ENCODE measurements around the gene MPND.
"Not testable (repeated sequence)": the region's sequence is repeated elsewhere in the genome, so short reads cannot be mapped to it uniquely, and the experiment has no call there.

The MPND gene

DNA sequence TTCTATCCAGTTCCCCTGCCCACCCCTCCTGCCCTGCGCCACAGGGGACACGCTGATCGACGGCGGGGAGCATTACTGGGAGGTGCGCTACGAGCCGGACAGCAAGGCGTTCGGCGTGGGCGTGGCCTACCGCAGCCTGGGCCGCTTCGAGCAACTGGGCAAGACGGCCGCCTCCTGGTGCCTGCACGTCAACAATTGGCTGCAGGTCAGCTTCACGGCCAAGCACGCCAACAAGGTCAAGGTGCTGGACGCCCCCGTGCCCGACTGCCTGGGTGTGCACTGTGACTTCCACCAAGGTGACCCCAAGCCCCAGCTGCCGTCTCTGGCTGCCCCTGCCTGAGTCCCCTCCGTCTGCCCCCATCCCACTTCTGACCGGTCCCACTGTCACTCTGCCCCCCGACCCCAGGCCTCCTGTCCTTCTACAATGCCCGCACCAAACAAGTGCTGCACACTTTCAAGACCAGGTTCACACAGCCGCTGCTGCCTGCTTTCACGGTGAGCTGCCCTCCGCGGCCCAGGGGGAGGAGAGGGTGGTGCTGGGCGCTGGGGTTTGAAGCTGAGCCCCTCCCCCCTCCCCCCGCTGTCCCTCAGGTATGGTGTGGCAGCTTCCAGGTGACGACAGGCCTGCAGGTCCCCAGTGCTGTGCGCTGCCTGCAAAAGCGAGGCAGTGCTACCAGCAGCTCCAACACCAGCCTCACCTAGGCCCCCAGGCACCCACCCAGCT is 20.3 kb upstream of the MPND start:
- DNase-seq = no peak

DNA sequence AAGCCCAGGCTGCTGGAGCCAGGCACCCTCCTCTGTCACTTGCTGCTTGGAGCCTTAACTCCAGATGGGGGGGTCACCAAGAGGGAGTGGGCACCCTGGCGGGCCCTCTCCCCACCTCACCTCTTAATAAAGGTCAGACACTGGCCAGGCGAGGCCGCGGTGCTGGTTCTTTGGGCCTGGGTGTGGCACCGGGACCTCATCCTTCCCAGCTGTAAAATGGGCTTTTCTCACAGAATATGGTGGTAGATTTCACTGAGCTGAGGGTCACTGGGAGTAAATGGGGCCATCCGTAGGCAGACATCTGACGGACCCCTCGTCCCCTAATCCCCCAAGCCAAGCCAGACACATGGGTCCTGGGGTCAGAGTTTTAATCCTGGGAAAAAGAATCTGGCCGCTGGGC is 19.7 kb upstream of the MPND start:
- no peak for DNase-seq

DNA sequence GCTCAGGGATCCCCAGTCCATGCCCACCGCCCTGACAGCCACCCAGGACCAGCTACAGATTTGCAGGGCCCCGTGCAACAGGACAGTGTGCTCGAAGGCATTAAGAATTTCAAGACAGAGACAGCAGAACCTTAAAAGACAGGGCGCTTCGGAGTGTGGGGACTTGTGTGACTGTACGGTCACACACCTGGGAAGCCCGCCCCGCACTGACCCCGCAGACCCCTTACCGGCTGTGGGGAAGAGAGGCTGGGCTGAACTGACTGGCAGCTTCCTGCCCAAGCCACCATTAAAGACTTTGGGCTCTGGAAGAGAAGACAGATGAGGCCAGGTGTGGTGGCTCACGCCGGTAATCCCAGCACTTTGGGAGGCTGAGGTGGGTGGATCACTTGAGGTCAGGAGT is 19.1 kb upstream of the MPND start:
- DNase-seq = no peak

DNA sequence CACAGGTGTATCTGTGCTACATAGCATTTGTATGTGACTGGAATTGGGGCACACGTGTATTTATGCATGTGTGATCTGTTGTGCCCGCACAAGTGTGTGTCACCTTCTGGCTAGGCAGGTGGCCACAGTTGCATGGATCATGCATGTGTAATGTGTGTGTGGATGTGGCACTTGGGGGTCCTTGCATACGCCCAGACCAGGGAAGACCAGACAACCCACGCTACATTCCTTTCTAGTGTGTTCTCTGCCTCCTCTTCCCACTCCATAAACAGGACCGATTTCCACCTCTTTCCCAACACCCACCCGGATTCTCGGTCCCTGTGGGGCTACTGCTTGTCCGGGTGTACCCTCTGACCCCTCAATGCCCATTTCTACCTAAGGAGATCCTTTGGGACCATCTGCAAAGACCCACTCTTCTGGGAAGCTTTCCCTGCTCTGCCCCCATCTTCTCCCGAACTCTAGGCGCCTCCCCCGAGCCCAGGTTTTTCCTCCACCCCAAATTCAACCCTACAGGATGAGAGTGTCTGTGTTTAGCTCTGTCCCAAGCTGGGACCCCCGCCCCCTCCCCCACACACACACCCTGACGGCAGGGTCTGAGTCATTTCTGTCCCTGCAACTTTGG is 17.0 kb upstream of the MPND start:
- DNase-seq = no peak

DNA sequence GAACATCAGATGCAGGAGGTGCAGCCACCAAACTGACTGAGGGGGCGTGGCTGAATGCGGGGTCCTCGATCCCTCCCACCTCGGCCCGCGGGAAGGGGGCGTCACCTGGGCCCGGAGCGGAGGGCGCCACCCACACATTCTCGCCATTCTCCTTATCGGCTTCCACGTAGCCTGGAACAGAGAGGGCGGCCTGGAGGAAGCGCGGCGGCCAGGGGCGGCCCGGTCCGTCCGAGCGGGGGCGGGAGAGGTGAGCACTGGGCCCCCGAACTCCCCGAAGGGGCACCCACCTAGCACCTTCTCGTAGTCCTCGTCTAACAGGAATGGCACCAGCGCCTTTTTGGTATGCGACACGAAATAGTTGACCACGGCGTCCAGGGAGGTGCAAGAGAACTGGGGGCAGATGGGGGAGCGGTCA is 16.5 kb upstream of the MPND start:
- DNase-seq = no peak

DNA sequence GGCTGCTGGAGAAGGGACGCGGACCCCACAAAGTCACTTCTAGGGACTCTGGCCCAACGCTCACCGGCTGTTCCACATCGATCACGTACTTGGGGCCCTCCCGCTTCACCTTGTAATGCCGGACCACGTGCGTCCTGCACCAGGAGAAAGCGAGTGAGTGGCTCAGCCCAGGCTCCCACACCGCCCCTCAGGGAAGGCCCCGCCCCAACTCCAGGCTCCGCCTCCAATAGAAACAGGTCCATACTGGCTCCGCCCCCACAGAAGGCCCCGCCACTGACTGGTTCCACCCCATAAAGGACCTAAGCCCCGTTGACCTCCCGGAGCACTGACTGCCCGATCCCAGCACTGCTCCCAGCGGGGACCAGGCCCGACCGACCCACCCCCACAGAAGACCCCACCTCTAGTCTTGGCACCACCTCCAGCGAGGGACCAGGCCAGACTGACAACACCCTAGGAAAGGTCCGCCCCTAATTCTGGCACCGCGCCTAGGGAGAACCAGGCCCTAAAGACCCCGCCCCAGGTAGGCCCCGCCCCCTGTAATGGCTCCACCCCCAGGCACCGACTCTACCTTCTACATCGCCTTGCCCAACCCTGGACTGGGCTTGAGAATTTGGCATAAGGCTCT is 16.0 kb upstream of the MPND start:
- no peak for DNase-seq

DNA sequence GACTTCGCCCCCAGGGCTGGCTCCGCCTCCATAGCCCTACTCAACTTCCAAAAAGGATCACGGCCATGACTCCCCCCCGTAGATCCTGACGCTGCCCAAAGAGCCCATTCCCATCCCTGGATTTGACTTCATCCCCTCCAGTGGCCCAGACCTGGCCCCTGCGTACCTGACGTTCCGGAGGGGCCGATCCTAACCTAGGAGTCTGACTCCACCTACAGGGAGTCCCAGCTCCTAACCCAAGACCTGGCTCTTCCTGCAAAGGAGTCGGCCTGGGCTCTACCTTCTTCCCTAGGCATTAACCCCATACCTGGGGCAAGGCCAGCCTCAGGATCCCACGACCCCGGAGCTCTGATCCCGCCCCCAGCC is 15.5 kb upstream of the MPND start:
- DNase-seq = no peak

DNA sequence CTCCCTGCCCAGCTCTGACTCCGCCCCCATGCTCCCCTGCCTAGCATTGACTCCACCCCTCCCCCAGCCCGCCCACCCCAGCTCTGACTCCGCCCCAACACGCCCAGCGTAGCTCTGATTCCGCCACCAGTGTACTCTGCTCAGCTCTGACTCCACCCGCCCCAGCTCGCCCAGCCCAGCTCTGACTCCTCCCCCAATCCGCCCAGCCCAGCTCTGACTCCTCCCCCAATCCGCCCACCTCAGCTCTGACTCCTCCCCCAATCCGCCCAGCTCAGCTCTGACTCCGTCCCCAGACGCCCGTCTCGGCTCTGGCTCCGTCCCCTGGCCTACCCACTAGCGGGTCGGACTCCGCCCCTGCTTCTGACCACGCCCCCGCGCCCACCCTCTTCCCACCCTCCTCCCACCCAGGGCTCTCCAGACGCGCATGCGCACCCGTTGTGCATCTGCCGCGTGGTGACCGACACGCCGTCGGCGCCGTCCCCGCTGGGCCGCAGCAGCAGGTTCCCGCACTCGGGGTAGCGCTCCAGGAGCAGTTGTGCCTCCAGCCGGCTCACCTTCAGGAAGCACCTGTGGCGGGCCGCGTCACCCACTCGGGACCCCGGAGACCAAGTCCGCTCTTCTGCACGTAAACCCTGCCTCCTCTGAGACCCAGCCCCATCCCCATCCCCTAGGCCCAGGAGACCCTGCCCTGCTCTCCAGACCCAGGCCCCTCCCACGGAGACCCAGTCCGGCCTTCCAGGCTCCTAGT is 14.9 kb upstream of the MPND start:
- DNase-seq = peak; percentile 62

DNA sequence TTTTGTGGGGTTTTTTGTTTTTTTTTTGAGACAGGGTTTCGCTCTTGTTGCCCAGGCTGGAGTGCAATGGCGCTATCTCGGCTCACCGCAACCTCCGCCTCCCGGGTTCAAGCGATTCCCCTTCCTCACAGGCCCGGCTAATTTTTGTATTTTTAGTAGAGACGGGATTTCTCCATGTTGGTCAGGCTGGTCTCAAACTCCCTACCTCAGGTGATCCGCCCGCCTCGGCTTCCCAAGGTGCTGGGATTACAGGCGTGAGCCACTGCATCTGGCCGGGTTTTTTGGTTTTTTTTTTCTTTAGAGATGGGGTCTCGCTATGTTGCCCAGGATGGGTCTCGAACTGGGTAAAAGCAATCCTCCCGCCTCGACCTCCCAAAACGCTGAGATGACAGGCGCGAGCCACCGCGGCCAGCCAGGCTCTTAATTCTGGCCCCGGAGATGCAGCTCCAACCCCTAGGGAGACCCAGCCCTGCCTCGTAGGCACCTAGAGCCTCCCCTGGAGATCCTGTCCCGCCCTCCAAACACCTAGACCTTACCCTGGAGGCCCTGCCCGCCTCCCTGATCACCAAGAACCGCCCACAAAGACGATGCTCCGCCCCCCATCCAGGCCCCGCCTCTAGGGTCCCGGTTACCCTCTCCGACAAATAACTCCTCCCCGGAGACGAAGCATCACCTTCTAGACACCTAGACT is 14.2 kb upstream of the MPND start:
- not testable (repeated sequence) for DNase-seq

DNA sequence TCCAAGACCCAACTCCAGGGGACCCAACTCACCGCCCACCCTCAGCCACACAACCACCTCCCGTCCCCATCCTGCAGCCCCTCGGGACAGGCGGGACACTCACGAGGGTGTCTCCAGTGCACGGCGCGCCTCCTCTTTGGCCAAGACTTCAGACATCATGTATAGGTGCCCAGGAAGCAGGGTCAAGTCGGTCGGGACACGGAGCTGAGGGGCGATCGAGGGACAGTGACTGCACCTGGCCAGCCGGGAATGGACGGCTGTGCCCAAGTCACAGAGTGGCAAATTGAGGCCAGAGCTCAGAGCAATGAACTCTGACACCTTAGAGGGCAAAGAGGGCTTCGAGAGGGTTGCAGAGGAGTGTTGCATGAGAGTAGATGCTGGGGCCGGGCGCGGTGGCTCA is 13.5 kb upstream of the MPND start:
- DNase-seq = no peak

DNA sequence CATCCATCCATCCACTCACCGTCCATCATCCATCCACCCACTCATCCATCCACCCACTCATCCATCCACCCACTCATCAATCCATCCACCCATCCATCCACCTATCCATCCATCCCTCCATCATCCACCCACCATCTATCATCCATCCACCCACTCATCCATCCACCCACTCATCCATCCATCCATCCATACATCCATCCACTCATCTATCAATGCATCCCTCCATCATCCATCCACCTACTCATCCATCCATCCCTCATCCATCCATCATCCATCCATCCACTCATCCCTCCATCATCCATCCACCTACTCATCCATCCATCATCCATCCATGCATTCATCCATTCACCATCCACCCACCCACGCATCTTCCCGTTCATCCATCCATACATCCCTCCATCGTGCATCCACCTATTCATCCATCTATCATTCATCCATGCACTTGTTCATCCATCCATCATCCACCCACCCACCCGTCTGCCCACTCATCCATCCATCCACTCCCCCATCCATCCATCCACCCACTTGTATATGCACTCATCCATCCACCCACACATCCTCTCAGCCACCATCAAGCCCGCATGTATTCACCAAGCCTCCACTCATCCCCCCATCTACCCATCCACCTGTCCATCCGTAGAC is 8.3 kb upstream of the MPND start:
- no peak for DNase-seq

DNA sequence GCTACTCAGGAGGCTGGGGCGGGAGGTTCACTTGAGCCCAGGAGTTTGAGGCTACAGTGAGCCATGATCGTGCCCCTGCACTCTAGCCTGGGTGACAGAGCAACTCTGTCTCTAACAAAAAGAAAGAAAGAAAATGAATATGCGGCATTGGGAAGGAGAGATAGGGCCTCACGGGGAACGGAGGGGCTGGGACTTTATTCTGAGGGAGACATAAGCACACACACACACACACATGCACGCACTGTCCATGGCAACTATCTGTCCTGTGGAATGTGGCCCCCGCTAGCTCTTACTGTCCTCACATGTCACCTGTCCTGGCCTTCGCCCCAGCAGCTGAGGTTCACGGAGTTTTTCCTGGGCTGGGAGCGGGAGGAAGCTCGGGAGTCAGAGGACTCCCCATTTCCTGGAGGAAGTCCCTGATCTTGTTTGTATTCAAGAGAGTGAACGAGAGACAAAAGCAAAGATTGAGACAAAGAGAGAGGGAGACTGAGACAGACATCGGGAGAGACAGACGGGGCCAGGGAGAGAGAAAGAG is 5.4 kb upstream of the MPND start:
- DNase-seq = peak; percentile 23

DNA sequence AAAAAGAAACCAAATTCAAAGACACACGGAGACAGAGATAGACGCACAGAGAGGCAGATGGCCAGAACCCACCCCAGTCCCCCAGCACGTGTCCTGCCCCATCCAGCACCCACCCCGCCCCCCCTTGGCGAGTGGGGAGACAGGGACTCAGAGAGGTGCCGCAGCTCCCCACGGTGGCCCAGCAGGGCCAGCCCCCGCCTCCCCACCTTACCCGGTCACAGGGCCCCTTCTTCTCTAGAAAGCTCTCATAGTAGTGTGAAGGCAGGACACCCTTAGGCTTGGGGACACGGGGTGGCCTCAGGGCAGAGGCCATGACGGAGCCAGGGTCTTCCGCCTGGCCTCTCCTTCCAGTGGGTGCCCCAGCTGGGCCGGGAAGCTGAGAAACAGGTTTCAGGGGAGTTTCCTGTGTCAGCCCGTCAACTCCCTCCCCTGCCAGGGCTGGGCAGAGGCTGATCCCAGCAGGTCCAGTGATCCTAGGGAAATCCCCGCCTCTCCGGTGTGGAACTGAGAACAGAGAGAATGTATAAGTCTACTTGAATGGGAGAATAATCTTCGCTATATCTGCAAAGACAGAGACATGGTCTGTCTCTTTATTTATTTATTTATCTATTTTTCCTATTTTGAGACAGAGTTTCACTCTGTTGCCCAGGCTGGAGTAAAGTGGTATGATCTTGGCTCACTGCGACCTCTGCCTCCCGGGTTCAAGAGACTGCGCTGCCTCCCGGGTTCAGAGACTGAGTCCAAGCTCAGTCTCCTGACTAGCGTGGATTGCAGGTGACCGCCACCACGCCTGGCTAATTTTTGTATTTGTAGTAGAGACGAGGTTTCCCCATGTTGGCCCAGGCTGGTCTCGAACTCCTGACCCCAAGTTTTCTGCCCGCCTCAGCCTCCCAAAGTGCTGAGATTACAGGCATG is 4.7 kb upstream of the MPND start, which contains the start of gene STAP2:
Gene STAP2 (minus strand): TSS at position 387 of the 915 bp plus-strand sequence. CDS start 74 bp downstream, at position 313.
- peak; percentile 54 for DNase-seq

DNA sequence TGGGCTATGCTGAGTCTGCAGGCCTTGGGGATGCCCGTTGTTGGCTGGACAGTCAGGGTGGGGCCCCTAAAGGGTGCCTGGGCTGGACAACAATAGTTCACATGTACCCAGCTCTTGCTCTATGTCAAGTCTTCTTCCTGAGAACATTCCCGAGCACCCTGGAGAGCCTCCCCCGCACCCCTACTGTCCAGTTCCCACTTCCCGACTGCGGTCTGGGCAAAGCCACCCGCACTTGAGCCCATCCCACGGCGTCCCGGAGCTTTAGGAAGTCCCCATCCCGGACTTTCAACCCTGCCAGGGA is 1.1 kb upstream of the MPND start:
- DNase-seq = no peak

DNA sequence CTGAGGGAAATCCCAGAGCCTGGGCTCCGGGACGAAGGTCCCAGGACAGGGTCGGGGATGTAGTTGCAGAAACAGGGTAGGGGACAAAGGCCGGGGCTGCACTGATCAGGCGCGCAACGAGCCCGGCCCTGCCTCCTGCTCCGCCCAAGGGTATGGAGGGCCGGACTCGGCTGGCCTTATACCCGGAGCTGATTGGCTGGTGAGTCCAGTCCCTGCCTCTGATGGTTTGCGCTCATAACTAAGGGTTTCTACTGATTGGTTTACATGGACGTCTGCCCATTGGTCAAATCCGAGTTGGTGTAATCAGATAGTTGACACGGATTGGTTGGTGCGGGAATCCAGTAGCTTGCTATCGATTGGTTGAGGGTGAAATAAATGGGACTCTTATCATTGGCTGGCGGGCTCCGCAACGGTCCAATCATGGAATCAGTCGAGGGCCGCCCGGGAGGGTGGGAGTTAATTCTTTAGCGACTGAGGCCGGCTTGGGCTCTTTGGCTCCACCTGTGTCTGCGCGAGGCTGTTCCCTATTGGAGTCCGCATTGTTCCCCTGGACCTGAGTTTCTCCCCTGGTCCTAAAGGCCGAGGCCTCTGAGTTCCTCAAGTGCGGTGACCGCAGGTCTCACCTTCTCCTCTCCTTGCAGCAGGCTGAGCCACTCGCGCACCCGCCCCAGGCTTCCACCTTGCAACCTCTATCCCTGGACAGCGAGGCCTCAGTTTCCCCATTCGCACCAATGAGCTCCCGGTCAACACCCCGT is 570 bp upstream of the MPND start:
- peak; percentile 100 for DNase-seq

DNA sequence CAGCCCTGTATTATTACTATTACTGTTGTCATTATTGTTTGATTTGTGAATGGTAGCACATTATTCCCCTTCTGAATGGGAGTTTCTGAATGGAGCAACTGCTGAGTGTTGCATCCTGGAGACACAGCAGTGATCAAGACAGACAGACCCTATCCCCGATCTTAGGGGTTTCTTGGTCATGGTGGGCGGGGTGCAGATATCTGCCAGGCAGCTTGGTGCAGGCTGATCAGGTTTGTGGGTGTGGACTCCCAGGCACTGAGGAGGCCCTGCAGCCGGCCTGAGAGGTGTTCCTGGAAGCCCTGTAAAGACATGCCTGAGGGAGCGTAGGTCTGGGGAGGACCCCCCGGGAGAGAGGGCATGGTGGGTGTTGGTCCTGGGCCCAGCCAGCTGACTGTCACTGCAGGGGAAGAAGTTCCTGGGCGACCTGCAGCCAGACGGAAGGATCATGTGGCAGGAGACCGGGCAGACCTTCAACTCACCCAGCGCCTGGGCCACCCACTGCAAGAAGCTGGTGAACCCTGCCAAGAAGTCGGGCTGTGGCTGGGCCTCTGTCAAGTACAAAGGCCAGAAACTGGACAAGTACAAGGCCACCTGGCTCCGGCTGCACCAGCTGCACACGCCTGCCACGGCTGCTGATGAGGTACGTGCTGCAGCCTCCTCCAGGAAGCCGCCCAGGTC is 2.1 kb downstream of the MPND start:
- DNase-seq = no peak

DNA sequence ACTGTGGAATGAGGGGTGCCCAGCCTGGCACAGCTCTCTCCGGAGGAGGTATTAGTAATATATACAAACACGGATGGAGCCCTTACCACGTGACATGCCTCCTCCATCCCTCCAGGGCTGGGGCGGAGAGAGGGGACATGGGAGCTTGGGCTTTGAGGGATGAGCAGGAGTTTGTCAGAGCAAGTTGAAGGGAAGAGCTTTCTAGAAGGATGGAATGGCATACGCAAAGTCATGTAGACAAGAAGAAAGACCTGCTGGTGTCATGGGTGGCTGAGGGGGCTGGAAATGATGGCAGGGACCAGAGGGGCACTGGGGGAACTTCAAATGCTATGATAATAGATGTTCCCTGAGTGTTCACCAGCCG is 2.6 kb downstream of the MPND start:
- DNase-seq = no peak

DNA sequence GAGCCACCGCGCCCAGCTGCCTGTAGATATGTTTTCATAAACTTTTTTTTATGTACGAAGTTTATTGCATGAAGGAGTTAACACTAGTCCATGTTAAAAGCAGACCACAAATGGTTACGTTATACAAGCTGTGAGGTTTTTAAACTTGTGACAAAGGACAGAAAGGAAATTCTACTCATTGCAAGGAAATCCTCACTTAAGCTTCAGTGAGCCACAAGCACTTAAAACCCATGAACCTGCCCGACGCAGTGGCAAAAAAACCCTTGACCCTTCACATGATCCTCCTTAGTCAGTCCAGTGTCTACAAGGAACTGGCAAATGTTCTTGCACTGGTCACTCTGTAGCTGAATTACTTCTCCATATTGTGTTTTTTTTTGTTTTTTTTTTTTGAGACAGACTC is 4.2 kb downstream of the MPND start:
- no peak for DNase-seq

DNA sequence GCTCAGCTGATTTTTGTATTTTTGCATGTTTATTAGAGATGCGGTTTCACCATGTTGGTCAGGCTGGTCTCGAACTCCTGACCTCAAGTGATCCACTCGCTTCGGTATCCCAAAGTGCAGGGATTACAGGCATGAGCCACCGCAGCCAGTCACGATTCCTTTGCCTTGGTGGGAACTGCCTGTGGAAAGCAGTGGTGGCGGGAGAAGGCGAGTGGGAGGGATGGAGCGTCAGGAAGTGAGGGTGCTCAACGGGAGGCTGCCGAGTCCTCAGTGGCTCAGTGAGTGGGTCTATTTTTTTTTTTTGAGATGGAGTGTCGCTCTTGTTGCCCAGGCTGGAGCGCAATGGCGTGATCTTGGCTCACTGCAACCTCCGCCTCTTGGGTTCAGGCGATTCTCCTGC is 5.9 kb downstream of the MPND start:
- DNase-seq = not testable (repeated sequence)

DNA sequence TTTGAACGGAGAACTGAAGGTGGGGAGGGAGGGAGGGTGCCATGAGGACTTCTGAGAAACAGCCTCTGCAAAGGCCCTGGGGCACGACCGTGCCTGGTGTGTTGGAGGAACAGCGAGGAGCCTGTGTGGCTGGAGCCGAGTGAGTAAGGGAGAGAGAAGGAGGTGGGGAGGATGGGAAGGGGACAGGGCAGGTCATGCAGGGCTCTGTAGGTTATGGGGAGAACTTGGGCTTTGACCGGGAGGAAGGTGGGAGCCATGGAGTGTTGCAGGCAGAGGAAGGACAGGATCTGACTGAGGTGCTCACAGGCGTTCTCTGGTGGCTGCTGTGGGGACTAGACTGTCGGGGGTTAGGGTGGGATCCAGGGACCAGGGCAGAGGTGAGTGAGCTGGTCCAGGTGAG is 6.7 kb downstream of the MPND start:
- DNase-seq = no peak
